ENCODE measurements around the gene SLC17A5.

The SLC17A5 gene

GRCh38 chr6:73548458-73549446, 105.0 kb downstream of the SLC17A5 start:
- TF ChIP-seq, protein P1, sequence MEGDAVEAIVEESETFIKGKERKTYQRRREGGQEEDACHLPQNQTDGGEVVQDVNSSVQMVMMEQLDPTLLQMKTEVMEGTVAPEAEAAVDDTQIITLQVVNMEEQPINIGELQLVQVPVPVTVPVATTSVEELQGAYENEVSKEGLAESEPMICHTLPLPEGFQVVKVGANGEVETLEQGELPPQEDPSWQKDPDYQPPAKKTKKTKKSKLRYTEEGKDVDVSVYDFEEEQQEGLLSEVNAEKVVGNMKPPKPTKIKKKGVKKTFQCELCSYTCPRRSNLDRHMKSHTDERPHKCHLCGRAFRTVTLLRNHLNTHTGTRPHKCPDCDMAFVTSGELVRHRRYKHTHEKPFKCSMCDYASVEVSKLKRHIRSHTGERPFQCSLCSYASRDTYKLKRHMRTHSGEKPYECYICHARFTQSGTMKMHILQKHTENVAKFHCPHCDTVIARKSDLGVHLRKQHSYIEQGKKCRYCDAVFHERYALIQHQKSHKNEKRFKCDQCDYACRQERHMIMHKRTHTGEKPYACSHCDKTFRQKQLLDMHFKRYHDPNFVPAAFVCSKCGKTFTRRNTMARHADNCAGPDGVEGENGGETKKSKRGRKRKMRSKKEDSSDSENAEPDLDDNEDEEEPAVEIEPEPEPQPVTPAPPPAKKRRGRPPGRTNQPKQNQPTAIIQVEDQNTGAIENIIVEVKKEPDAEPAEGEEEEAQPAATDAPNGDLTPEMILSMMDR (IDR thresholded peaks at IDR 0.05; ENCODE audit: borderline replicate concordance, control extremely low read depth, extremely low read depth, insufficient read depth, missing control alignments): no peak
- DNase-seq (ENCODE audit: low spot score): no peak
- in situ Hi-C loops (cut with MboI; ENCODE audit: low sequenced_read_pairs, unreplicated experiment): no loop called here

- TF ChIP-seq, protein P1 (IDR thresholded peaks at IDR 0.05; ENCODE audit: borderline replicate concordance, control extremely low read depth, extremely low read depth, insufficient read depth, missing control alignments): no peak
- DNase-seq (ENCODE audit: low spot score): no peak
- in situ Hi-C loops (cut with MboI; ENCODE audit: low sequenced_read_pairs, unreplicated experiment): no loop called here
Measured at GRCh38 chr6:73547036-73547435, 106.8 kb downstream of the SLC17A5 start.
